ENCODE measurements around the gene CCDC102B.
A peak's percentile ranks its signal among the peaks of the same experiment; 100 is the strongest.

Gene CCDC102B

GRCh38 chr18:68928762-68929675 is 131.1 kb downstream of the CCDC102B start:
- TF ChIP-seq, protein P1, sequence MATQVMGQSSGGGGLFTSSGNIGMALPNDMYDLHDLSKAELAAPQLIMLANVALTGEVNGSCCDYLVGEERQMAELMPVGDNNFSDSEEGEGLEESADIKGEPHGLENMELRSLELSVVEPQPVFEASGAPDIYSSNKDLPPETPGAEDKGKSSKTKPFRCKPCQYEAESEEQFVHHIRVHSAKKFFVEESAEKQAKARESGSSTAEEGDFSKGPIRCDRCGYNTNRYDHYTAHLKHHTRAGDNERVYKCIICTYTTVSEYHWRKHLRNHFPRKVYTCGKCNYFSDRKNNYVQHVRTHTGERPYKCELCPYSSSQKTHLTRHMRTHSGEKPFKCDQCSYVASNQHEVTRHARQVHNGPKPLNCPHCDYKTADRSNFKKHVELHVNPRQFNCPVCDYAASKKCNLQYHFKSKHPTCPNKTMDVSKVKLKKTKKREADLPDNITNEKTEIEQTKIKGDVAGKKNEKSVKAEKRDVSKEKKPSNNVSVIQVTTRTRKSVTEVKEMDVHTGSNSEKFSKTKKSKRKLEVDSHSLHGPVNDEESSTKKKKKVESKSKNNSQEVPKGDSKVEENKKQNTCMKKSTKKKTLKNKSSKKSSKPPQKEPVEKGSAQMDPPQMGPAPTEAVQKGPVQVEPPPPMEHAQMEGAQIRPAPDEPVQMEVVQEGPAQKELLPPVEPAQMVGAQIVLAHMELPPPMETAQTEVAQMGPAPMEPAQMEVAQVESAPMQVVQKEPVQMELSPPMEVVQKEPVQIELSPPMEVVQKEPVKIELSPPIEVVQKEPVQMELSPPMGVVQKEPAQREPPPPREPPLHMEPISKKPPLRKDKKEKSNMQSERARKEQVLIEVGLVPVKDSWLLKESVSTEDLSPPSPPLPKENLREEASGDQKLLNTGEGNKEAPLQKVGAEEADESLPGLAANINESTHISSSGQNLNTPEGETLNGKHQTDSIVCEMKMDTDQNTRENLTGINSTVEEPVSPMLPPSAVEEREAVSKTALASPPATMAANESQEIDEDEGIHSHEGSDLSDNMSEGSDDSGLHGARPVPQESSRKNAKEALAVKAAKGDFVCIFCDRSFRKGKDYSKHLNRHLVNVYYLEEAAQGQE (IDR thresholded peaks at IDR 0.05; ENCODE audit: insufficient read depth in 1 of 2, low read depth in 2 of 2, low read length in 2 of 2), result no peak
- TF ChIP-seq FOXP2 (optimal IDR thresholded peaks at IDR 0.05; ENCODE audit: borderline replicate concordance, extremely low read depth, extremely low read length, insufficient read depth), result no peak
- TF ChIP-seq SIN3A (IDR thresholded peaks at IDR 0.05; ENCODE audit: borderline replicate concordance, insufficient read depth, low read length), result no peak

- TF ChIP-seq FOXP2 (optimal IDR thresholded peaks at IDR 0.05; ENCODE audit: borderline replicate concordance, extremely low read depth, extremely low read length, insufficient read depth), result no peak
- no peak for TF ChIP-seq POLR2AphosphoS5 (IDR thresholded peaks at IDR 0.05; ENCODE audit: low read depth, low read length)
- TF ChIP-seq SIN3A (IDR thresholded peaks at IDR 0.05; ENCODE audit: borderline replicate concordance, insufficient read depth, low read length), result no peak
- TF ChIP-seq, protein P1 (IDR thresholded peaks at IDR 0.05; ENCODE audit: insufficient read depth in 1 of 2, low read depth in 2 of 2, low read length in 2 of 2), result peak in 1 of 2 experiments; percentile 79; a peak in 2 of 4 replicates
- TF ChIP-seq TAF1 (IDR thresholded peaks at IDR 0.05; ENCODE audit: borderline replicate concordance, insufficient read depth, low read length), result no peak
Observed at GRCh38 chr18:68935686-68936085, 137.8 kb downstream of the CCDC102B start.

GRCh38 chr18:68937029-68937599 is 139.2 kb downstream of the CCDC102B start:
- TF ChIP-seq, protein P1 (IDR thresholded peaks at IDR 0.05; ENCODE audit: insufficient read depth in 1 of 2, low read depth in 2 of 2, low read length in 2 of 2), result no peak
- no peak for TF ChIP-seq TAF1 (IDR thresholded peaks at IDR 0.05; ENCODE audit: borderline replicate concordance, insufficient read depth, low read length)
- no peak for TF ChIP-seq SIN3A (IDR thresholded peaks at IDR 0.05; ENCODE audit: borderline replicate concordance, insufficient read depth, low read length)
- TF ChIP-seq POLR2AphosphoS5 (IDR thresholded peaks at IDR 0.05; ENCODE audit: low read depth, low read length), result no peak
- TF ChIP-seq FOXP2 (optimal IDR thresholded peaks at IDR 0.05; ENCODE audit: borderline replicate concordance, extremely low read depth, extremely low read length, insufficient read depth), result no peak

DNA sequence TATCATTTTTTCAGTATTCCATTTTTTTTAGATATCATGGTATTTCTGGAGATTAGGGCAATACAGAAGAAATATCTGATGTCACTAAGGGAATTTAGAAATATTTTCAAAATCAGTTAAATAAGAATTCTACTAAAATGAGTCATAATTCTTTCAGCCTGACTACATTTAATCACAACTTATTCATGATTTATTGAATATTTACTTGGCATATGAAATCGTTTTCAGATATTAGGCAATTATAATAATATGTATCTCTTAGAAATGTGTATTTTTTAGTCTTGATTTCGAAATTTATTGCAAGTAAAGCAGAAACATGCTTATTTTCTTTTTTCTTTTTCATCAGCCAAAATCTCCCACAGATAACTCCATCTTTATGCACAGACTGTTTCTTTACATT is 142.2 kb downstream of the CCDC102B start:
- TF ChIP-seq SIN3A (IDR thresholded peaks at IDR 0.05; ENCODE audit: borderline replicate concordance, insufficient read depth, low read length) (no peak), FOXP2 (optimal IDR thresholded peaks at IDR 0.05; ENCODE audit: borderline replicate concordance, extremely low read depth, extremely low read length, insufficient read depth) (no peak), POLR2AphosphoS5 (IDR thresholded peaks at IDR 0.05; ENCODE audit: low read depth, low read length) (no peak), TAF1 (IDR thresholded peaks at IDR 0.05; ENCODE audit: borderline replicate concordance, insufficient read depth, low read length) (no peak)
- TF ChIP-seq, protein P1 (IDR thresholded peaks at IDR 0.05; ENCODE audit: insufficient read depth in 1 of 2, low read depth in 2 of 2, low read length in 2 of 2), result no peak

Measured in PFSK-1 (cell line).